Measurements from ENCODE around the gene DIDO1. TPM values are rescaled to one million over a fixed set of nuclear protein-coding genes. Genes with fewer than 3 reads are reported as not detected.

The DIDO1 gene
- total RNA-seq, 1 donor from 2014 or later, result 41.6 TPM

DNA sequence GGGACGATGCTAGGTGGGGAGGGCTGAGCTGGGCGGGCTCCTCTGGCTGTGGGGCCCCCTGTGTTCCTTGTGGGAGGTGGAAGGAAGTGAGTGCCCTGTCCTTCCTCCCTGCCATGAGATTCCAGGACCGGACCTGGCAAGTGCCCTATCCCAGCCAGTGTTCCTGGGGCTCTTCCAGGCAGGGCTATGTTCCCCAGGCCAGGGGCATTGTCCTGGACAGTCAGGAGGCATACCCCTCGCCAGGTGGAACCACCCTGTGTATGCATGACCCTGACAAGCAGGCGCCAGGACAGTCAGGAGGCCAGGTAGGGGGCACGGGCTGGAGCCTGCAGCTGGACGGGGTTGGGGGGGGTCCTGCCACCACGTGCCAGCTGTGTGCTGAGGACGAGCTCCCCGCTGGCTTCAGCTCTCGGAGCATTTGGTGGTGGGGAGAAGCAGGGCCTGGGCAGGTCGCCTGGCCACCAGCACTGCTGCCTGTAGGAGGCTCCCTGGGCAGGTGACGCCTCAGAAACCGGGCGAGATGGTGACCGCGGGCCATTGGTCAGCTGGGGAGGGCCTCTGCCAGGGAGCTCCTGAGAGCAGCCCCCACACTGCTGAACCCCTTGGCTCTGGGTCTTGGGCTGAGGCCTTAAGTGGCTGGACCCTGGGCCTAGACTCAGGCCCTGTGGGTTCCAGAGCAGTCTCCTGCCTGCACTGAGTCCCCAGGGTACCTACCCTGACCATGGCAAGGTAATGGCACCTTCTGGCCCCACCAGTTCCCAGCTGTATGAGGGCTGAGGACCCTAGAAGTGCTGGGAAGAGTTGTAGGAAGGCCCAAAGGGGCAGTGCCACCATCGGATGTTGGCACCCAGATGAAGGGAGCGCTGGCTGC lies 26.9 kb upstream of the DIDO1 start:
- Mint-ChIP-seq H3K4me1 (ENCODE audit: low read depth) (peaks cover 8% of the 10 kb centered on the region), H3K27ac (ENCODE audit: unreplicated experiment) (no peak overlapping the region), H3K36me3 (ENCODE audit: low read depth) (peaks cover 13% of the 10 kb centered on the region), H3K4me3 (ENCODE audit: unreplicated experiment) (no peak overlapping the region), H3K9me3 (ENCODE audit: low read depth) (peaks cover 4% of the 10 kb centered on the region), H3K27me3 (ENCODE audit: low read depth) (no peaks in the 10 kb centered on the region)
- DNase-seq (ENCODE audit: low spot score), result no peak
- TF ChIP-seq, protein P1, sequence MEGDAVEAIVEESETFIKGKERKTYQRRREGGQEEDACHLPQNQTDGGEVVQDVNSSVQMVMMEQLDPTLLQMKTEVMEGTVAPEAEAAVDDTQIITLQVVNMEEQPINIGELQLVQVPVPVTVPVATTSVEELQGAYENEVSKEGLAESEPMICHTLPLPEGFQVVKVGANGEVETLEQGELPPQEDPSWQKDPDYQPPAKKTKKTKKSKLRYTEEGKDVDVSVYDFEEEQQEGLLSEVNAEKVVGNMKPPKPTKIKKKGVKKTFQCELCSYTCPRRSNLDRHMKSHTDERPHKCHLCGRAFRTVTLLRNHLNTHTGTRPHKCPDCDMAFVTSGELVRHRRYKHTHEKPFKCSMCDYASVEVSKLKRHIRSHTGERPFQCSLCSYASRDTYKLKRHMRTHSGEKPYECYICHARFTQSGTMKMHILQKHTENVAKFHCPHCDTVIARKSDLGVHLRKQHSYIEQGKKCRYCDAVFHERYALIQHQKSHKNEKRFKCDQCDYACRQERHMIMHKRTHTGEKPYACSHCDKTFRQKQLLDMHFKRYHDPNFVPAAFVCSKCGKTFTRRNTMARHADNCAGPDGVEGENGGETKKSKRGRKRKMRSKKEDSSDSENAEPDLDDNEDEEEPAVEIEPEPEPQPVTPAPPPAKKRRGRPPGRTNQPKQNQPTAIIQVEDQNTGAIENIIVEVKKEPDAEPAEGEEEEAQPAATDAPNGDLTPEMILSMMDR (IDR thresholded peaks at IDR 0.05), result no peak

DNA sequence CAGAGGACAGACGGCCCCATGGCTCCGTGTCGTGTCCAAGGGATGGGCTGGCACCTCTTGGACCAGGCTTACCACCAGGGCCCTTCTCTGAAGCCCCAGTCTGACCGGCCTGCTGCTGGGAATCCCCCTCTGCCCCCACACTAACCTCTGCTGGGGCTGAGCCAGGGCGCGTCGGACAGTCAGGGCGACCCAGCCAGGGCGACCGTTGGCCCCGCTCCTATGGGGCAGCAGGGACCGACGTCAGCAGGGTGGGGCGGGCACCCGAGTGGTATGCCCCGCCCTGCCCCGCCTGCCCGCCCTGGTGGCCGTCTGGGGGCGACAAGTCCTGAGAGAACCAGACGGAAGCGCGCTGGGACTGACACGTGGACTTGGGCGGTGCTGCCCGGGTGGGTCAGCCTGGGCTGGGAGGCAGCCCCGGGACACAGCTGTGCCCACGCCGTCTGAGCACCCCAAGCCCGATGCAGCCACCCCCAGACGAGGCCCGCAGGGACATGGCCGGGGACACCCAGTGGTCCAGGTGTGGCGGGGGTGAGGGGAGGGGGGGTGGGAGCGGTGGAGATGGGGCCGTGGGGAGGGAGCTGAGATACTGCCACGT lies 26.2 kb upstream of the DIDO1 start, which contains the start of gene SLC17A9:
Gene SLC17A9, plus strand, starts transcription at position 337 of the 595 bp plus-strand sequence. Its CDS starts 122 bp downstream, at position 459.
- Mint-ChIP-seq H3K36me3 (ENCODE audit: low read depth) (peaks cover 14% of the 10 kb centered on the region), H3K9me3 (ENCODE audit: low read depth) (peaks cover 4% of the 10 kb centered on the region), H3K27me3 (ENCODE audit: low read depth) (no peaks in the 10 kb centered on the region), H3K4me3 (ENCODE audit: unreplicated experiment) (no peak within 1 kb of the TSS), H3K4me1 (ENCODE audit: low read depth) (peaks cover 8% of the 10 kb centered on the region), H3K27ac (ENCODE audit: unreplicated experiment) (no peak within 1 kb of the TSS)
- no peak for DNase-seq (ENCODE audit: low spot score)
- TF ChIP-seq, protein P1 (IDR thresholded peaks at IDR 0.05), result no peak

DNA sequence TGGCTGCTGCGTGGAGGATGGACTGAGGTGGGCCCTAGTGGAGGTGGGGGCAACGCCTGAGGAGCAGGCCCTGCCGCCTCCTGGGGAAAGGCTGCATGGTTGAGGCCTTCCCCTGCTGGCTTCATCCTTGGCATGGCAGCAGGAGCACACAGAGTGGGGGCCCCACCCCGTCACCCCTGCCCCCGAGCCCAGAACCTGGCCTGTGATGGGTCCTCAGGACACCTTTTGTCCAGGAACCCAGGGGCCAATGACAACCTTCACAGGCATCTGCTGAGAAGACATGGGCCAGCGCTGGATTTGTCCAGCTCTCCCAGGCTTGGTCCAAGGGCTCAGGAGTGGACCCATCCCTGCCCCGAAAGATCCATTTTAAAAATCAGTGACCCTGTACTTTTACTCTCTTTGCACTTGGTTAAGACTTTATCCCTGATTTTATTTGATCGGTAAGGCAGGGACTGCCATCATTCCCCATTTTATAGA lies 25.6 kb upstream of the DIDO1 start:
- H3K27me3 Mint-ChIP-seq (ENCODE audit: low read depth), result no peaks in the 10 kb centered on the region
- no peak for DNase-seq (ENCODE audit: low spot score)
- H3K4me1 Mint-ChIP-seq (ENCODE audit: low read depth), result peaks cover 8% of the 10 kb centered on the region
- H3K27ac Mint-ChIP-seq (ENCODE audit: unreplicated experiment), result no peak overlapping the region
- TF ChIP-seq, protein P1 (IDR thresholded peaks at IDR 0.05), result no peak
- peaks cover 19% of the 10 kb centered on the region for H3K36me3 Mint-ChIP-seq (ENCODE audit: low read depth)
- no peak overlapping the region for H3K4me3 Mint-ChIP-seq (ENCODE audit: unreplicated experiment)
- peaks cover 4% of the 10 kb centered on the region for H3K9me3 Mint-ChIP-seq (ENCODE audit: low read depth)

DNA sequence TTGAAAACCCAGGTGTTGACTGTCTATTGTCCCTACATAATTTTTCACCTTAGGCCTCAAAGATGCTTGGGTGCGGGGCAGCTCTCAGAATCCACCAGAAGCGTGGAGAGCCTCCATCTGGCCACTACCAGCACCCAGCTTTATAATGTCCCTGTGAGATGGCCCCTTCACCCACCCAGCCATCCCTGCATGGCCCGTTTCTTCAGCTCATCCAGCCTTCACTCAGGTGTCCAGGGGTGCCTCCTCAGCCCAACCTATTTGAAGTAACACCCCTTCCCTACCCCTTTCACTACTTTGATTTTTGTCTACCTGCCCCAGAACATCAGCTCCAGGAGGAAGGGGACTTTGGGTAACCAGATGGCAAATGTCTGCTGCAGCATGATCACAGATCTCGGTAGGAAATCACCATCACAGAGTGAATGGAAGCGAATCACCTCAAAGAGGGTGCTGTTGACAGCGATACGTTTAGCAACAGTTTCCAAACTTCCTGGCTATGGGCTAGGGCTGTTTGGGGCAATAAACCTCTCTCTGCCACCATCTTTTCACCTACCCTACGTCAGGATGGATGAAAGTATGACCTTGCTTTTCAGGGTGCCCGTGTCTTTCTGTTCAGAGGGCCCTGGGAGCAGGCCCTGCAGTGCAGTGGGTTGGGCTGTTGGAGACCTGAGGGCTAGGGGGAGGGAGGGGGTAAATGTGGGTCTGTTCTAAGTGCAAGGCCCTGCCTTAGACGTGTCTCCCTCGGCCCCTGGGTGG lies 25.0 kb upstream of the DIDO1 start:
- peaks cover 19% of the 10 kb centered on the region for H3K36me3 Mint-ChIP-seq (ENCODE audit: low read depth)
- DNase-seq (ENCODE audit: low spot score), result no peak
- H3K27ac Mint-ChIP-seq (ENCODE audit: unreplicated experiment), result no peak overlapping the region
- no peaks in the 10 kb centered on the region for H3K27me3 Mint-ChIP-seq (ENCODE audit: low read depth)
- peaks cover 4% of the 10 kb centered on the region for H3K9me3 Mint-ChIP-seq (ENCODE audit: low read depth)
- TF ChIP-seq, protein P1 (IDR thresholded peaks at IDR 0.05), result no peak
- peaks cover 8% of the 10 kb centered on the region for H3K4me1 Mint-ChIP-seq (ENCODE audit: low read depth)
- no peak overlapping the region for H3K4me3 Mint-ChIP-seq (ENCODE audit: unreplicated experiment)

DNA sequence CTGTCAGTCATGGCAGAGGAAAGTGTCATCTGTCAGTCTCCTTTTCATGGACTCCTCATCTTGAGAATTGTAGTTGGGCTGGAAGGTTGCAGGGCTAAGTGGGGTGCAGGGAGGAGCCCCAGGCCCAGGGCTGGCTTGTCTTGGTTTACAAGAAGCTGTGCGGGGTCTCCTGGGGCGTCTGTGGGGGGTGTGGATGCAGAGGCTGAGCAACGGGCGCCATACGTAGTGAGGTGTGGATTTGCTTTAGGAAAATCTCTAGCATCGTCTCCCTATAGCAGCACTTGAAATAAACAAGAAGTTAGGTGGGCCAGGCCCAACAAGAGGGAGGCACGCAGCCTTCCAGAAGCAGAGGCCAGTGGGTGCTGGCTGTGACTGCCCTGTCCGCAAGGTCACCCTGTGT lies 24.4 kb upstream of the DIDO1 start:
- DNase-seq (ENCODE audit: low spot score), result no peak
- peaks cover 8% of the 10 kb centered on the region for H3K4me1 Mint-ChIP-seq (ENCODE audit: low read depth)
- peaks cover 4% of the 10 kb centered on the region for H3K9me3 Mint-ChIP-seq (ENCODE audit: low read depth)
- no peak overlapping the region for H3K4me3 Mint-ChIP-seq (ENCODE audit: unreplicated experiment)
- peaks cover 23% of the 10 kb centered on the region for H3K36me3 Mint-ChIP-seq (ENCODE audit: low read depth)
- H3K27me3 Mint-ChIP-seq (ENCODE audit: low read depth), result no peaks in the 10 kb centered on the region
- no peak overlapping the region for H3K27ac Mint-ChIP-seq (ENCODE audit: unreplicated experiment)
- TF ChIP-seq, protein P1 (IDR thresholded peaks at IDR 0.05), result no peak

Measured in chondrocyte (in vitro differentiated cells).